ENCODE measurements around the gene KIF22. TPM values are rescaled to one million over a fixed set of nuclear protein-coding genes. Genes with fewer than 3 reads are reported as not detected.

The KIF22 gene
- total RNA-seq, 4 donors from 2014 or later: 37.6 to 159 (median 59.5) TPM

GRCh38 chr16:29765167-29766032, 25.2 kb upstream of the KIF22 start:
- Histone ChIP-seq H3K27me3 (no peaks in the 10 kb centered on the region), H3K9me3 (no peaks in the 10 kb centered on the region), H3K4me1 (peaks cover 0 to 36% (median 16%) of the 10 kb centered on the region in 4 donors), H3K4me3 (no peak overlapping the region), H3K27ac (peak overlapping the region; percentile 56 to 78 (median 64)), H3K36me3 (no peaks in the 10 kb centered on the region)
- peak; percentile 69 for DNase-seq
- peak in 1 of 3 donors; percentile 21 for TF ChIP-seq POLR2AphosphoS5 (IDR thresholded peaks at IDR 0.05)
- TF ChIP-seq EP300 (IDR thresholded peaks at IDR 0.05; ENCODE audit: low read depth): no peak
- no peak for TF ChIP-seq CTCF (IDR thresholded peaks at IDR 0.05)
- 39 to 49% methylated on average over 6 to 15 of the region's 15 CpGs for WGBS, 2 donors (ENCODE audit: low coverage in 1 of 2)
- intact Hi-C loops (cut with DNase I; ENCODE audit: low total_unique reads) (no loop called here), in situ Hi-C loops (cut with MboI; ENCODE audit: low pct_ligation_motif_present in 1 of 4, low pct_unique_long_range_greater_than_20kb in 1 of 4, low sequenced_read_pairs in 3 of 4) (no loop called here)

DNA sequence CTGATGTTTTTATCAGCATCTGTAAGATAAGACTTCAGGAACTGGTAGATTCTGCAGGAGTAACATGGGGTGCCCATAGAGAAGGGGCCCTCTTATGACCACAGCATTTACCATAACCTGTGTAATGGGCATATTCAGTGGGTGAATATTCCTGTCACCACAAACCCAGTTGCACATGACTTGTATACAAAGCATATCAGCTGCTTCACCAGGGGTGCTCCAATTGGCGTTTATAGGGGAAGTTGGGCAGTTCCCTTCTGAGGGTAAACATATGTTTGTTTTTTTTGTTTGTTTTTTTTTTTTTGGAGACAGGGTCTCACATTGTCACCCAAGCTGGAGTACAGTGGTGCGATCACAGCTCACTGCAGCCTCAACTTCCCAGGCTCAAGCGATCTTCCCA, 24.0 kb upstream of the KIF22 start:
- intact Hi-C loops (cut with DNase I; ENCODE audit: low total_unique reads): no loop called here
- Histone ChIP-seq H3K4me3 (no peak overlapping the region), H3K4me1 (peaks cover 0 to 32% (median 12%) of the 10 kb centered on the region in 4 donors), H3K27me3 (no peaks in the 10 kb centered on the region), H3K27ac (peak overlapping the region in 1 of 4 donors; percentile 68), H3K9me3 (no peaks in the 10 kb centered on the region), H3K36me3 (no peaks in the 10 kb centered on the region)
- 67 to 89% methylated on average over 1 to 3 of the region's 3 CpGs for WGBS, 2 donors (ENCODE audit: low coverage in 1 of 2)
- DNase-seq: no peak
- in situ Hi-C loops (cut with MboI; ENCODE audit: low pct_ligation_motif_present in 1 of 4, low pct_unique_long_range_greater_than_20kb in 1 of 4, low sequenced_read_pairs in 3 of 4): no loop called here
- TF ChIP-seq POLR2AphosphoS5 (IDR thresholded peaks at IDR 0.05) (no peak), EP300 (IDR thresholded peaks at IDR 0.05; ENCODE audit: low read depth) (no peak), CTCF (IDR thresholded peaks at IDR 0.05) (no peak), POLR2A (IDR thresholded peaks at IDR 0.05) (no peak)

DNA sequence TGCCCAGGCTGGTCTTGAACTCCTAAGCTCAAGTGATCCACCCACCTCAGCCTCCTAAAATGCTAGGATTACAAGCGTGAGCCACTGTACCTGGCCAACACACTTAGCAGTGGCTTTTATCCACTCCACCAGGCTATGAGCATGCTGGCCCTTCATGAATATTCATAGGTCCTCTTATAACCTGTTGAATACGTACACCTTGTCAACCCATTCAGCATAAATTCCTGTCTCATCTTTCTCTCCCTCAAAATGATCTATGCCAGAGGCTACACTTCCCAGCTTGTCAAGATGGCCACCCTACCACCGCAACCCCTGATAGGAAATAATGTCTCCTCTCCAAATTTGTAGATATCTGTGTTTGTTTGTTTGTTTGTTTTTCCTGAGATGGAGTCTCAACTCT, 23.5 kb upstream of the KIF22 start:
- intact Hi-C loops (cut with DNase I; ENCODE audit: low total_unique reads): no loop called here
- 88 to 93% methylated on average over 3 of the region's 3 CpGs for WGBS, 2 donors (ENCODE audit: low coverage in 1 of 2)

More for the DNA sequence above, 23.5 kb upstream of the KIF22 start:
- in situ Hi-C loops (cut with MboI; ENCODE audit: low pct_ligation_motif_present in 1 of 4, low pct_unique_long_range_greater_than_20kb in 1 of 4, low sequenced_read_pairs in 3 of 4): no loop called here
- peaks cover 0 to 29% (median 12%) of the 10 kb centered on the region in 4 donors for H3K4me1 ChIP-seq
- no peak overlapping the region for H3K27ac ChIP-seq
- DNase-seq: no peak
- TF ChIP-seq CTCF (IDR thresholded peaks at IDR 0.05): no peak
- no peak for TF ChIP-seq POLR2A (IDR thresholded peaks at IDR 0.05)
- no peak for TF ChIP-seq POLR2AphosphoS5 (IDR thresholded peaks at IDR 0.05)
- TF ChIP-seq EP300 (IDR thresholded peaks at IDR 0.05; ENCODE audit: low read depth): no peak
- no peak overlapping the region for H3K4me3 ChIP-seq
- no peaks in the 10 kb centered on the region for H3K27me3 ChIP-seq
- H3K36me3 ChIP-seq: no peaks in the 10 kb centered on the region
- H3K9me3 ChIP-seq: no peaks in the 10 kb centered on the region
